Stimulated activated CD4-positive, alpha-beta T cell treated with anti-CD3 and anti-CD28 coated beads, Interleukin-12 subunit alpha, Interleukin-12 subunit beta, amount 100 ng/mL, for 24 hours (primary cell): Measurements from ENCODE around the gene THEM5.

Experiments used
- DNase-seq, 2 experiments: peaks; one replicate each; pipeline ENCODE4 v3.0.0-alpha.2; 2020; ENCODE audit warnings: low read depth in 2 of 2

Gene THEM5

GRCh38 chr1:151819976-151820623, 33.4 kb downstream of the THEM5 start:
- no peak for DNase-seq

DNA sequence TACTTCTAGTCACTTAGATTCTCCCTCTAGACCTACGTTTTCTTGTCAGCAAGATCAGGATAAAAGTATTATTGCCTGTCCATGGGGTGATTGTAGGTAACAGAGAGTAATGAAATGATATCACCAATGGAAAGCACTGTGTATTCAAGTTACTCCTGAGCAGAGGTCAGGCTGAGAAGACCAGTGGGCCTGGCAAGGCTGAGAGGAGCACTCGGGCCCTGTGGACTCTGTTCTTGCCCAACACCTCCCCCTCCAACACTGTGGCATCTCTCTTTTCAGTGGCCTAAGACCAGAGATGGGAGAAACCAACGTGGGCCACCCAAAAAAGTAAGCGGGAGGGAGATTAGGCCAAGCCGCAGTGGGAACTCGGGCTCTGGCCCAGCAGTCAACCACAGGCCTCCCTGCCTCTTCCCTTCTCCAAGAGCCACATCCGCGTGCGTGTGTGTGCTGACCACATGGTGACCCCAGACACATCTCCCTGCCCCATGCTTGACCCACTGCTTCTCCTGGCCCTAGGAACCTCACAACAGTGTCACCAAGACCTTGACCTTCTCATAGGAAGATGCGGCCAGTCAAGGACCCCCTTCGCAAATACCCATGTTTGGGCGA, 34.2 kb downstream of the THEM5 start:
- DNase-seq: no peak

DNA sequence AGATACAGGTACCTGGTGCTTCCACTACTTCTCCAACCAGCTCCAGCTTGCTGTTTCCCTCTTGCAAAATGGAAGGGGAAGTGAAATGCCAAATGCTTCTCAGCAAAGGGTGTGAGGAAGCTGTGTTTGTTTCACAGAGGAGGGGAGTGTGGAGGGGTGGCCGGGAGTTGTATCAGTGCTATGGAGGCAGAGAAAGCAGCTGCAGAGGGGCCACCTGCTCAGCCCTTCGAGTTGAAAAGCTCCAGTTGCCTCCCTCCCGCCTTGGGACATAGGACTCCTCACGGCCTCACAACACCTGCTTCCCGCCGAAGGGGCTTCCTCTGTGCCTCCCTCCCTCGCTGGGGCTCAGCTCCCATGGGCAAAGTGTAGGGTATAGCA, 36.2 kb downstream of the THEM5 start:
- DNase-seq: no peak

DNA sequence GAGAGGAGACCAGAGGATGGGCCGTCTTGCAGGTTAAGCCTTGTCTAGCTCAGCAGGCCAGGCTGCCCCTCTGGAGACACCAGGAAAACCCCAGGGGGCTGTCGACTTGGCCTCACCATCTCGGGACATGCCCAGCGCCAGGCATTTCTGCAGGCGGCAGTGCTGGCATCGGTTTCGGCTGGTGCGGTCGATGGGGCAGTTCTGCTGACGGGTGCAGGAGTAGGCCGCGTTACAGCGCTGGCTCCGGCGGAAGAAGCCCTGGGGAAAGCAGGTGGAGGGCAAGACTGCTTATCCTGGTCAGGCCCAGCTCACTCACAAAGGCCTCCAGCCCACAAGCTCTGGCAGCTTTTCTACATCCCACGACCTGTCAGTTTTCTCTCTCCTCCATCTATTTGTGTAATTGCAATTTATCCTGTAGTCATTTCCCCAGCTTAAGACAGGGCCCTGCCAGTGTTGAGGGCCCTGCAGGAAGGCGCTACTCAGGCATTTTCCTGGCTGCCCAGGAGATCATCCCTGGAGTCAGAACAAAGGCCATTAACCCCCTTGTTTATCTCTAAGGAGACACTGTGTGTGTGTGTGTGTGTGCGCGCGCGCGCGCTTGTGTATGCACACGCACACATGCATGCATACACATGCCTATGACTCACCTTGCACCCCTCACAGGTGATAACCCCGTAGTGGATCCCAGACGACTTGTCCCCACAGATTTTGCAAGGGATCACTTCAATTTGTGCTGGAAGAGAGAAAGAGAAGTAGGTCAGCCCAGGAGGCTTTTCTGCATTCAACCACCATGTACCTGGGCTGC, 36.8 kb downstream of the THEM5 start:
- no peak for DNase-seq

DNA sequence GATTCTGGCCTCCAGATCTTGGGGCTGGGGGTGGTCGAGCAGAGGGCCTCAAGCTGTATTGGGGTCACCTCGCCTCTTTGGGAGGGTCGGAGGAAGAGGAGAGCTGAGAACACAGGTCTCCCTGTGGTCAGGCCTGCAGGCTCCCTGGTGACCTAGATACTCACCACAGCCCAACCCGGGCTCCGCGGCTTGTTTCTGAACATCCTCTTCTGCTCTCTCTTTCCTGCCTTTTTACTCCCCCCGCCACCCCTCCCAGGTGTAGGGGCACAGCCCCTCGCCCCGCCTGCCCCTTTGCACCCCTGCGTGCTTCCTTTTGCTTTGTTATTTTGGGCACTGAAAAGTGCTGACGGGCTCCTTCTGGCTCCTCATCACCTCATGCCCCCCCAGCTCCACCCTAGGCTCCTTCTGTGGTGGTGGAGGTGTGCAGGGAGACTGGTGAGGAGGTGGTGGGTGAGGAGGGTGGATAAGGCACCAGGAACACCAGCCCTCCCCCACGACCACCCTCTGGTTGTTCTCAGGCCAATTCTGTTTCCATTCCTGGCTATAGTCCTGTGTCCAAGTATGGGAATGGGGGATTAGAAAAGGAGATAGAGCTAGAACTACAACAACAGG, 37.7 kb downstream of the THEM5 start:
- DNase-seq: no peak

DNA sequence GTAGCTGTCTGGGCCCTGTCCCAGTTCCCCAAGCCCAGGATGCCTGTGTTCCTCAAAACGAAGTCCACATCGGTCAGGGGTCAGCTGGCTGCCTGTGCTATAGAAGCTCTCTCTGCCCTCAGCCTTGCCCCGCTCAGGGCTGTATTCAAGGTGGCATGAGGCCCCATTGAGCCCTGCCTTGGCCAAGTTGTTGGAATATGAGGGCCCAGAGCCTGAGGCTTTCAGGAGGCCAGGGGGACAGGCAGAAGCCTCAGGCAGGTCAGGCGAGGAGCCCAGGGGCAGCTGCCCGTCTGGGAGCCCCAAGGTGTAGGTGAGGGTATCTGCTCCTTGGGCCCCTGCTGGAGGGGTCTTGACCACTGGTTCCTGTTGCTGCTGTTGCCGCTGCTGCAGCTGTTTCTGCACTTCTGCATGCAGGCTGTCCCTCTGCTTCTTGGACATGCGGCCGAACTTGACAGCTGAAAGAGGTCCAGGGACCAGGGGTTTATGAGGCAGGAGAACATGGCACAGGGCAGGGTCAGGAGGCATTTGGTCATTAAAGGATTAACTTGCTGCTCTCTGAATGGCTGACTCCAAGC, 38.5 kb downstream of the THEM5 start:
- DNase-seq: no peak

GRCh38 chr1:151814426-151814825, 39.1 kb downstream of the THEM5 start:
- no peak for DNase-seq

- no peak for DNase-seq
These were observed 40.1 kb downstream of the THEM5 start for GRCh38 chr1:151813271-151813977.

DNA sequence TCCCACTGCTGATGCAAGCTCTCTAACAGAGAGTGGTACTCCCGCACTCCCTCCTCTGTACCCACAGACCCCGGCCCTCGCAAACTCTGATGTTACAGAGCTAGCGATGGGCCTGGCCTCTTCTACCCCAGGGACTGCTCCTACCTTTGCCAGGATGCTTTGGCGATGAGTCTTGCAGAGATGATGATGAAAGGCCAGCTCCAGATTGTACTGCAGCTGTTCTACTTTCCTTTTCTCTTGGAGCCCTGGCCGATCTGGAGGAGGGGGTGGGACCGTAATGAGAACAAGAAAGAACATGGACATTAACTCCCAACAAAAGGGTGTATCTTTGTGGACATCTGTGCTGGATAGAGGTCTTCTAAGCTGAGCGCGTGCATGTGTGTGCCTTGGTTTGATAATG, 42.3 kb downstream of the THEM5 start:
- no peak for DNase-seq

- DNase-seq: no peak
These were observed 43.4 kb downstream of the THEM5 start for GRCh38 chr1:151809985-151810556.

DNA sequence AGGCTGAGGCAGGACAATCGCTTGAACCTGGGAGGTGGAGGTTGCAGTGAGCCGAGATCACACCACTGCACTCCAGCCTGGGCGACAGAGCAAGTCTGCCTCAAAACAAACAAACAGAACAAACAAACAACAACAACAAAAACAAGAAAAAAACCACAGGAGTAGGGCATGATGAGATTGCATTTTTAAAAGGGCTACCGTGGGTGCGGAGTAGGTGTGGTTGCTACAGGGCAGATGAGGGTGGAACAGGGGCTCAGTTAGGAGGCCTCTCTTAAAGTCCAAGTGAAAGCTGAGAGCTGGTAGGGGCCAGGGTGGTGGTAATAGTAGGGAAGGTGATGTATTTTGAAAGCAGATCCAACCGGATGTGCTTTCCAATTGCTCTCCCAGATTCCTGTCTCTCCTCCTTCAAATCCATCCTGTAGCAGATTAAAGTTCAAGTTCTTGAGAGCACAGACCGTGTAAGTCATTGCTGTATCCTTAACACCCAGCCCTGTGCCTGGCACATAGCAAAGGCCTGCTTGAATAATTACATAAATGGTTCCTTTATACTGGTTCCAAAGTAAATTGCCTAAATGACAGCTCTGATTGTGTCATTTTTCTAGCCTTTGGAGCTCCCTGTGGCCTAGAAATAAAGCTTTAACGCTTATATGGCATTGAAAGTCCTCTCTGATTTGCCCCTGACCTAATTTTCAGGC, 44.1 kb downstream of the THEM5 start:
- no peak for DNase-seq

GRCh38 chr1:151807766-151808165, 45.7 kb downstream of the THEM5 start:
- DNase-seq: no peak

DNA sequence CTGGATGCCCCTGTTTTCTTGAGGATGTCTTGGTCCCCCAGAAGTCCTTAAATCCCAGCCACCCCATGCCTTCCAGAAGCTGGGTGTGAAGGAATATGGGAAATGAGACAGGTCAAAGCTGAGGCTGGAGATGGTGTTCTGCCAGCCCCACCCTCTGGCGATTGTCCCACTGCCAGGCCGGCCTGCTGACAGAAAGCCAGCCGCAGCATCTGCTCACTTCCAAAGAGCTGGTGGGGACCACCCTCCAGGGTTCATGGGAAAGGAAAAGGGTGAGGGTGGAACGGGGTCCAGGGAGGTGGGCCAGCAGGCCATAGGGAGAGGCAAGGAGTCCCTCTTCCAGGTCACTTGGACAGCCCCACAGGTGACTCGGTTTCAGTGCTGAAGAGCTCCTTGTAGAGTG, 46.4 kb downstream of the THEM5 start:
- DNase-seq: no peak

- DNase-seq: no peak
These were observed 47.3 kb downstream of the THEM5 start for GRCh38 chr1:151806170-151806569.

DNA sequence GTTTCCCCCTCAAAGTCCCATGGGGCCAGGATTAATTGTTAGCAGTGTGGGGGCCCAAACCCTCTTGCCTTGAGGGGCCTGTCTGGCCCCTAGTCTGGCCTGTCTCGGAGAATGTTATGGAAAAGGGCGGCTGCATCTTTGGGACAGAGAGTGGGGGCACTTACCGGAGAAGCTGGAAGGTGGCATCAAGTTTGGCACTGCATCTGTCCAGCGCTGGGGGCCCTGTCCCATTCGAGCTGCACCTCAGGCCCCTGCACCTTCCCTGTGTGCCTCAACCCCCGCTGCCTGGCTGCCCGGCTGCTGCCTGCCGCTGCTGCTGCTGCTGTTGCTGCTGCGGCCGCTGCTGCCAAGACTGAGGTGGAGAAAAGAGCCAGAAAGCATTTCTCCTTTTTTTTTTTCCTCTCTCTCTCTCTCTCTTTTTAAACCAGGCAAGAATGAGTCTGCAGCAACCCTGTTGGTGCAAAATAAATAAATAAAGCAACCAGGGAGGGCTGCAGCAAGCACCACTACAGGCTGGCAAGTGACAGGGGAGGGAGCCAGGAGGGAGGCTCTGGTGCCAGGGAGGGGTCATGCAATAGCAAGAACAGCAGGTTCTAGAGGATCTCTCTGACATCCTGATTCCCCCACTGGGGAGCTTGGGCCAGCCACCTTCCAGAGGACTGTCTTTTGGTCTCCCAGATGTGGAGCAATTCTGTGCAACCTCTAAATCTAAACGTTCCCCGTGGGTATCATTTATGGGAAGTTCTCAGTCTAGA, 48.3 kb downstream of the THEM5 start, which contains the start of gene LINGO4:
LINGO4 (minus strand) TSS at position 354 of the 755 bp plus-strand sequence. CDS start 2,715 bp downstream, outside the sequence.
- DNase-seq: no peak

DNA sequence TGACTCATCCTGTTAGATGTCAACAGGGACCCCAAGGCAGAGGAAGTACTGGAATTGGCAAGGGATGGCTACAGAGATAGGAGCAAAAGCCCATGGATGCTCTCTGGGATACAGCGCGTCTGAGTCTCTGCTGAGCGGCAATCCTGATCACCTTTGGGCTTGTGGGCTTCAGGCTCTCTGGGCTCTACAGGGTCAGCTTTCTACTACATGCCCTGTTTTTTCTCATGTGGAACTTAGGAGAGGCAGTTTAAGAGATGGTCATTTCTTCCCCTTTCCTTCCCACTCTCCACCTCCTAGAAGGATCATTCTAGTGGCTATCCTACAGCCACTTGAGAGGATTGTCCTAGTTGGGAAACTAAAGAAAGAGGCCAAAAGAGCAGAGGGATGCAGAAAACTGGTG, 49.6 kb downstream of the THEM5 start:
- no peak for DNase-seq

DNA sequence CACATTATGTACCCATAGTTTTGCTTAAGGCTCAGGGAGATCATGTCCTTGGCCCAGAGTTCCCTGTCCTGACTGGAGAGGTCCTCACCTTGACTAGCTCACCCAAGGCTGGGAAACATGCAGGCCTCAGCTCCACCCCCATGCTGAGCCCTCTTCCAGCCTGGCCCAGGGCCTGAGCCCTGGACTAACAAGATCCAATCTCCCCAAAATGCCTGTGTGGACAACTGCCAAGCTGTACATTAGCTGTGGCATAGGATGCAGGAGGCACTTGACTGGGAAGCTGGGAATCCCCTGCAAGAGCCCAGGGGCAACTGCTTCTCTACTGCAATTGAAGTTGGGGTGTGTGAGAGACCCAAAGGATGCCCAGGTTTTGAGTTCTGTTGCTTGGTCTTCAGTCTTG, 50.3 kb downstream of the THEM5 start:
- DNase-seq: no peak

- no peak for DNase-seq
These were observed 51.1 kb downstream of the THEM5 start for GRCh38 chr1:151802372-151802771.

GRCh38 chr1:151801846-151802245, 51.7 kb downstream of the THEM5 start:
- DNase-seq: no peak

DNA sequence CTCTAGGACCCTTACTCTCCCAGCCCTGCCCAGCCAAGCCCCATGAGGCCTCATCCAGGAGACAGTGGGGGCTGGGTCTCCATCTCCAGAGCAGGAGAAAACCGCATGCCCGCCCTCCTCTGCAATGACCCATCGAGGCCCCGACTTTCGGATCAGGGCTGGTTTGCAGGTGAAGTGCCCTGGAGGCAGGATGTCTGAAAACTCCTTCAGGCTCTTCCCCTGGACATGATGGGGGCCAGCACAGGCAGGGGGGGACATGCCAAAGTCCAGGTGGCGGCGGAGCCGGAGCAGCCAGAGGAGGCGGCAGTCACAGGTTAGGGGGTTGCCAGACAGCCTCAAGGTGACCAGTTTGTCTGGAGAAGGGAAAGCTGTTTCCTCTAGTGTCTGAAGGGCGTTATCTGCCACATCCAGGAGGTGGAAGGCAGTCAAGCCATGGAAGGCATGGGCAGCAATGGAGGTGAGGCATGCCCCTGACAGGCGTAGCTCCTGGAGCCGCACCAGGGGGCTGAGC, 52.1 kb downstream of the THEM5 start:
- no peak for DNase-seq
